Loucy (cell line): ENCODE results near the gene RAB7B.
A peak's percentile ranks its signal among the peaks of the same experiment; 100 is the strongest.

ENCODE experiments used
- H2AFZ ChIP-seq: fragments of 200-600 bp; sonication (generic); 2 replicates; pipeline ENCODE4 v1.6.0; 2016; ENCODE audit warnings: antibody characterized with exemption, mild to moderate bottlenecking, low read length, moderate library complexity
- H3F3A ChIP-seq: fragments of 200-600 bp; 2 replicates; pipeline ENCODE4 v1.6.0; 2016; ENCODE audit warnings: antibody characterized with exemption, low read depth, mild to moderate bottlenecking
- H3K27me3 ChIP-seq: fragments of 200-600 bp; sonication (generic); 2 replicates; pipeline ENCODE4 v1.6.1; 2014; ENCODE audit warnings: low read length, mild to moderate bottlenecking; ENCODE audit not compliant: insufficient read depth, poor library complexity, severe bottlenecking
- H3K36me3 ChIP-seq: fragments of 200-600 bp; sonication (generic); 2 replicates; pipeline ENCODE4 v1.6.1; 2016; ENCODE audit warnings: low read length; ENCODE audit not compliant: insufficient read depth
- H3K4me1 ChIP-seq: fragments of 200-600 bp; sonication (generic); 2 replicates; pipeline ENCODE4 v1.5.1; 2014; ENCODE audit warnings: low read length, mild to moderate bottlenecking; ENCODE audit not compliant: insufficient read depth, poor library complexity, severe bottlenecking
- H3K4me2 ChIP-seq: fragments of 200-600 bp; sonication (generic); 2 replicates; pipeline ENCODE4 v1.6.0; 2014; ENCODE audit warnings: antibody characterized with exemption, low read length, low read depth, mild to moderate bottlenecking; ENCODE audit not compliant: poor library complexity, severe bottlenecking
- H3K4me3 ChIP-seq: fragments of 200-600 bp; sonication (generic); 2 replicates; pipeline ENCODE4 v1.5.1; 2014; ENCODE audit warnings: low read length, mild to moderate bottlenecking, mixed read lengths; ENCODE audit not compliant: poor library complexity, severe bottlenecking
- H3K79me2 ChIP-seq: fragments of 200-600 bp; sonication (generic); 2 replicates; pipeline ENCODE4 v1.6.1; 2014; ENCODE audit warnings: low read length; ENCODE audit not compliant: insufficient read depth
- H3K9ac ChIP-seq: fragments of 200-600 bp; sonication (generic); 2 replicates; pipeline ENCODE4 v1.6.0; 2014; ENCODE audit warnings: mild to moderate bottlenecking, low read depth, low read length, moderate library complexity; ENCODE audit not compliant: poor library complexity, severe bottlenecking
- H3K9me2 ChIP-seq: fragments of 200-600 bp; sonication (generic); replicated peaks from 2 replicates; pipeline ENCODE4 v1.6.1; 2016; ENCODE audit warnings: low read depth, low read length, mixed read lengths
- H3K9me3 ChIP-seq: fragments of 200-600 bp; sonication (generic); 2 replicates; pipeline ENCODE4 v1.6.1; 2014; ENCODE audit warnings: mild to moderate bottlenecking, antibody characterized with exemption, low read length, low read depth; ENCODE audit not compliant: insufficient read depth
- H4K20me1 ChIP-seq: fragments of 200-600 bp; sonication (generic); 2 replicates; pipeline ENCODE4 v1.6.0; 2014; ENCODE audit warnings: antibody characterized with exemption, low read length, mild to moderate bottlenecking; ENCODE audit not compliant: insufficient read depth, poor library complexity, severe bottlenecking
- CTCF ChIP-seq: fragments of 200-600 bp; sonication (generic); conservative IDR thresholded peaks from 2 replicates; pipeline ENCODE4 v1.5.1; 2014; ENCODE audit warnings: mild to moderate bottlenecking, antibody characterized with exemption, low read length
- EZH2phosphoT487 ChIP-seq: fragments of 200-600 bp; IDR thresholded peaks from 2 replicates; pipeline ENCODE4 v1.6.1; 2018; ENCODE audit warnings: antibody characterized with exemption, mild to moderate bottlenecking, moderate library complexity, borderline replicate concordance

RAB7B gene

GRCh38 chr1:206023695-206024094 lies 20.5 kb upstream of the RAB7B start, which contains the start of gene CTSE:
CTSE (minus strand) TSS chr1:206023895; CDS start chr1:206023791, 104 bp downstream.
- H3F3A ChIP-seq, result no peaks in the 10 kb centered on the region
- H3K4me3 ChIP-seq, result no peak within 1 kb of the TSS
- no peaks in the 10 kb centered on the region for H3K27me3 ChIP-seq
- H3K36me3 ChIP-seq, result no peaks in the 10 kb centered on the region
- no peaks in the 10 kb centered on the region for H3K79me2 ChIP-seq
- no peaks in the 10 kb centered on the region for H3K9me2 ChIP-seq
- no peak within 1 kb of the TSS for H2AFZ ChIP-seq
- H3K9ac ChIP-seq, result no peak within 1 kb of the TSS
- no peaks in the 10 kb centered on the region for H4K20me1 ChIP-seq
- H3K4me2 ChIP-seq, result no peak within 1 kb of the TSS
- TF ChIP-seq CTCF (no peak), EZH2phosphoT487 (no peak)
- peaks cover 11% of the 10 kb centered on the region for H3K4me1 ChIP-seq
- no peaks in the 10 kb centered on the region for H3K9me3 ChIP-seq

GRCh38 chr1:206022766-206023165 lies 19.6 kb upstream of the RAB7B start:
- Histone ChIP-seq H3K9me3 (no peaks in the 10 kb centered on the region), H3K79me2 (no peaks in the 10 kb centered on the region), H3K36me3 (no peaks in the 10 kb centered on the region), H3K4me1 (peaks cover 11% of the 10 kb centered on the region), H3K4me2 (no peak overlapping the region), H3F3A (no peaks in the 10 kb centered on the region), H3K9ac (no peak overlapping the region), H3K27me3 (no peaks in the 10 kb centered on the region), H4K20me1 (no peaks in the 10 kb centered on the region), H3K9me2 (no peaks in the 10 kb centered on the region), H2AFZ (no peak overlapping the region), H3K4me3 (no peak overlapping the region)
- TF ChIP-seq EZH2phosphoT487, result no peak
- TF ChIP-seq CTCF, result no peak

- Histone ChIP-seq H3K9me2 (no peaks in the 10 kb centered on the region), H3K9me3 (no peaks in the 10 kb centered on the region), H4K20me1 (no peaks in the 10 kb centered on the region), H3K4me3 (no peak overlapping the region), H3K79me2 (no peaks in the 10 kb centered on the region), H3K4me1 (peaks cover 11% of the 10 kb centered on the region), H3K9ac (no peak overlapping the region), H2AFZ (peak overlapping the region; percentile 3; the same call in 1 of the 2 replicates), H3K4me2 (no peak overlapping the region), H3F3A (no peaks in the 10 kb centered on the region), H3K36me3 (no peaks in the 10 kb centered on the region), H3K27me3 (no peaks in the 10 kb centered on the region)
- TF ChIP-seq CTCF (no peak), EZH2phosphoT487 (no peak)
These were observed 18.6 kb upstream of the RAB7B start for GRCh38 chr1:206021626-206022365.
